HepG2 (cell line): Measurements from ENCODE around the gene CREBBP. TPM values are rescaled to one million over a fixed set of nuclear protein-coding genes. Genes with fewer than 3 reads are reported as not detected.
A peak's percentile ranks its signal among the peaks of the same experiment; 100 is the strongest.

Experiments
- ATF7 ChIP-seq, 2 experiments: fragments of 450-650 bp in 1 of 2; sonication (generic) in 1 of 2; formaldehyde crosslinking in 1 of 2; IDR thresholded peaks; 2 replicates each; pipeline versions ENCODE4 v1.4.0 to v1.6.1; 2016 to 2020; ENCODE audit warnings: antibody characterized with exemption in 1 of 2, mild to moderate bottlenecking in 1 of 2, missing genetic modification reagents in 1 of 2
- CTCF ChIP-seq: sonication (generic); formaldehyde crosslinking; IDR thresholded peaks from 2 replicates; pipeline ENCODE4 v1.5.0; 2020; ENCODE audit warnings: mild to moderate bottlenecking, missing genetic modification reagents, moderate library complexity
- DDIT3 ChIP-seq: sonication (generic); formaldehyde crosslinking; IDR thresholded peaks from 2 replicates; pipeline ENCODE4 v1.4.0; 2020; ENCODE audit warnings: mild to moderate bottlenecking, missing genetic modification reagents
- FOXO1 ChIP-seq: sonication (generic); formaldehyde crosslinking; IDR thresholded peaks from 2 replicates; pipeline ENCODE4 v1.4.0; 2020; ENCODE audit warnings: missing genetic modification reagents
- HNF4A ChIP-seq: sonication (generic); formaldehyde crosslinking; IDR thresholded peaks from 2 replicates; pipeline ENCODE4 v1.4.0; 2020; ENCODE audit warnings: missing genetic modification reagents
- SALL1 ChIP-seq: sonication (generic); formaldehyde crosslinking; IDR thresholded peaks from 2 replicates; pipeline ENCODE4 v1.8.0; 2022; ENCODE audit warnings: mild to moderate bottlenecking, missing genetic modification reagents
- SPEN ChIP-seq: sonication (generic); formaldehyde crosslinking; IDR thresholded peaks from 2 replicates; pipeline ENCODE4 v1.5.1; 2020; ENCODE audit warnings: low read depth, mild to moderate bottlenecking, missing genetic modification reagents
- TEAD3 ChIP-seq: optimal IDR thresholded peaks from 2 replicates; pipeline ENCODE3; 2016; ENCODE audit warnings: borderline replicate concordance
- ZFP36L1 ChIP-seq: sonication (generic); formaldehyde crosslinking; IDR thresholded peaks from 2 replicates; pipeline ENCODE4 v1.8.0; 2022; ENCODE audit warnings: mild to moderate bottlenecking, missing genetic modification reagents, moderate library complexity
- ZGPAT ChIP-seq: IDR thresholded peaks from 2 replicates; pipeline ENCODE4 v1.6.1; 2016; ENCODE audit warnings: mild to moderate bottlenecking
- ZMYM4 ChIP-seq: sonication (generic); formaldehyde crosslinking; IDR thresholded peaks from 2 replicates; pipeline ENCODE4 v1.8.1; 2023; ENCODE audit warnings: mild to moderate bottlenecking, missing genetic modification reagents
- ZNF180 ChIP-seq: sonication (generic); formaldehyde crosslinking; IDR thresholded peaks from 2 replicates; pipeline ENCODE4 v1.4.0; 2020; ENCODE audit warnings: low read depth, missing genetic modification reagents, borderline replicate concordance
- ZNF512 ChIP-seq: sonication (generic); formaldehyde crosslinking; IDR thresholded peaks from 2 replicates; pipeline ENCODE4 v1.4.0; 2020; ENCODE audit warnings: mild to moderate bottlenecking, missing genetic modification reagents
- ZNF672 ChIP-seq: sonication (generic); formaldehyde crosslinking; IDR thresholded peaks from 2 replicates; pipeline ENCODE4 v1.8.1; 2022; ENCODE audit warnings: missing genetic modification reagents
- polyA plus RNA-seq, 8 experiments: library from polyadenylated mRNA; depleted of rRNA in 3 of 8; stranded (reverse) in 7 of 8; unstranded in 1 of 8; fragments of >200 nt; fragmentation: Illumina TruSeq in 4 of 8; extraction: Trizol in 4 of 8; gene quantifications; 2 replicates each; pipeline versions ENCODE4 v1.2.1 to v1.2.3, GENCODE V29; 2011 to 2016; ENCODE audit warnings: low read depth in 4 of 8, missing spikeins in 1 of 8, mixed read lengths in 1 of 8; ENCODE audit not compliant: insufficient read depth in 1 of 8
- total RNA-seq, 5 experiments: library from RNA; depleted of rRNA; stranded (reverse); fragments of >200 nt; fragmentation: Illumina TruSeq; extraction: Trizol; gene quantifications; 2 replicates each; pipeline ENCODE4 v1.2.3, GENCODE V29; 2016; ENCODE audit warnings: low read depth in 1 of 5
- TF ChIP-seq, protein P1 (sequence below): sonication (generic); formaldehyde crosslinking; conservative IDR thresholded peaks from 2 replicates; pipeline ENCODE4 v1.4.0; 2020; ENCODE audit warnings: mild to moderate bottlenecking, missing genetic modification reagents, moderate library complexity
- TF ChIP-seq, protein P2 (sequence below): sonication (generic); formaldehyde crosslinking; IDR thresholded peaks from 2 replicates; pipeline ENCODE4 v1.4.0; 2020; ENCODE audit warnings: low read depth, missing genetic modification reagents

CREBBP gene
- total and polyA plus RNA-seq, 2 of the 13 experiments (the other 11 are each of a cell fraction or from before 2014, with no cell fraction given), result 5.3 to 10.4 TPM

DNA sequence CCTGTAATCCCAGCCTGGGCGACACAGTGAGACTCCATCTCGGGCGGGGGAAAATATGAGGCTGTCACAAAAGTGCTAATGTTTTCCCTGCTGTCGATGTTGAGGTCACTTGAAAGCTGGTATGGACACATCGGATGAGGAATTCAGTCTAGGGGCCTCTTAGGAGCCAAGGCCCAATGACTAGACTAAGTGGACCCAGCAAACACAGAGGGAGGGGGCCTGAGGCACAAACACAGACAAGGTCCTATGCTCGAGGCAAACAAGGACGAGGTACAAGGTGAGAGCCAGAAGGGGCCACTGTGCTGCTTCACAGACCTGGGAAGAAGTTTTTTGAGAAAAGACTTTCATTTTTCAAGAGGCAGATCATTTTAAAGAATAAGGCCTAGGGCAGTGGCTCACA is 178.4 kb downstream of the CREBBP start (continued):
- TF ChIP-seq, protein P1, sequence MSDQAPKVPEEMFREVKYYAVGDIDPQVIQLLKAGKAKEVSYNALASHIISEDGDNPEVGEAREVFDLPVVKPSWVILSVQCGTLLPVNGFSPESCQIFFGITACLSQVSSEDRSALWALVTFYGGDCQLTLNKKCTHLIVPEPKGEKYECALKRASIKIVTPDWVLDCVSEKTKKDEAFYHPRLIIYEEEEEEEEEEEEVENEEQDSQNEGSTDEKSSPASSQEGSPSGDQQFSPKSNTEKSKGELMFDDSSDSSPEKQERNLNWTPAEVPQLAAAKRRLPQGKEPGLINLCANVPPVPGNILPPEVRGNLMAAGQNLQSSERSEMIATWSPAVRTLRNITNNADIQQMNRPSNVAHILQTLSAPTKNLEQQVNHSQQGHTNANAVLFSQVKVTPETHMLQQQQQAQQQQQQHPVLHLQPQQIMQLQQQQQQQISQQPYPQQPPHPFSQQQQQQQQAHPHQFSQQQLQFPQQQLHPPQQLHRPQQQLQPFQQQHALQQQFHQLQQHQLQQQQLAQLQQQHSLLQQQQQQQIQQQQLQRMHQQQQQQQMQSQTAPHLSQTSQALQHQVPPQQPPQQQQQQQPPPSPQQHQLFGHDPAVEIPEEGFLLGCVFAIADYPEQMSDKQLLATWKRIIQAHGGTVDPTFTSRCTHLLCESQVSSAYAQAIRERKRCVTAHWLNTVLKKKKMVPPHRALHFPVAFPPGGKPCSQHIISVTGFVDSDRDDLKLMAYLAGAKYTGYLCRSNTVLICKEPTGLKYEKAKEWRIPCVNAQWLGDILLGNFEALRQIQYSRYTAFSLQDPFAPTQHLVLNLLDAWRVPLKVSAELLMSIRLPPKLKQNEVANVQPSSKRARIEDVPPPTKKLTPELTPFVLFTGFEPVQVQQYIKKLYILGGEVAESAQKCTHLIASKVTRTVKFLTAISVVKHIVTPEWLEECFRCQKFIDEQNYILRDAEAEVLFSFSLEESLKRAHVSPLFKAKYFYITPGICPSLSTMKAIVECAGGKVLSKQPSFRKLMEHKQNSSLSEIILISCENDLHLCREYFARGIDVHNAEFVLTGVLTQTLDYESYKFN (CRISPR knock-in tag), result peak; percentile 72
- TF ChIP-seq SALL1 (peak; percentile 41; the same call in 1 of the 2 replicates), ATF7 (IDR thresholded peaks at IDR 0.05) (no peak), ATF7 (CRISPR knock-in tag; IDR thresholded peaks at IDR 0.05) (no peak), ZFP36L1 (CRISPR knock-in tag) (no peak), CTCF (CRISPR knock-in tag) (peak; percentile 40), ZMYM4 (CRISPR knock-in tag) (no peak), ZNF180 (CRISPR knock-in tag) (no peak), SPEN (CRISPR knock-in tag) (no peak), FOXO1 (CRISPR knock-in tag) (peak; percentile 29; the same call in 1 of the 2 replicates), ZGPAT (no peak), ZNF672 (no peak), HNF4A (CRISPR knock-in tag) (peak; percentile 56; the same call in 1 of the 2 replicates), DDIT3 (CRISPR knock-in tag) (no peak), TEAD3 (CRISPR knock-in tag) (peak; percentile 39), ZNF512 (CRISPR knock-in tag) (no peak)
- TF ChIP-seq, protein P2, sequence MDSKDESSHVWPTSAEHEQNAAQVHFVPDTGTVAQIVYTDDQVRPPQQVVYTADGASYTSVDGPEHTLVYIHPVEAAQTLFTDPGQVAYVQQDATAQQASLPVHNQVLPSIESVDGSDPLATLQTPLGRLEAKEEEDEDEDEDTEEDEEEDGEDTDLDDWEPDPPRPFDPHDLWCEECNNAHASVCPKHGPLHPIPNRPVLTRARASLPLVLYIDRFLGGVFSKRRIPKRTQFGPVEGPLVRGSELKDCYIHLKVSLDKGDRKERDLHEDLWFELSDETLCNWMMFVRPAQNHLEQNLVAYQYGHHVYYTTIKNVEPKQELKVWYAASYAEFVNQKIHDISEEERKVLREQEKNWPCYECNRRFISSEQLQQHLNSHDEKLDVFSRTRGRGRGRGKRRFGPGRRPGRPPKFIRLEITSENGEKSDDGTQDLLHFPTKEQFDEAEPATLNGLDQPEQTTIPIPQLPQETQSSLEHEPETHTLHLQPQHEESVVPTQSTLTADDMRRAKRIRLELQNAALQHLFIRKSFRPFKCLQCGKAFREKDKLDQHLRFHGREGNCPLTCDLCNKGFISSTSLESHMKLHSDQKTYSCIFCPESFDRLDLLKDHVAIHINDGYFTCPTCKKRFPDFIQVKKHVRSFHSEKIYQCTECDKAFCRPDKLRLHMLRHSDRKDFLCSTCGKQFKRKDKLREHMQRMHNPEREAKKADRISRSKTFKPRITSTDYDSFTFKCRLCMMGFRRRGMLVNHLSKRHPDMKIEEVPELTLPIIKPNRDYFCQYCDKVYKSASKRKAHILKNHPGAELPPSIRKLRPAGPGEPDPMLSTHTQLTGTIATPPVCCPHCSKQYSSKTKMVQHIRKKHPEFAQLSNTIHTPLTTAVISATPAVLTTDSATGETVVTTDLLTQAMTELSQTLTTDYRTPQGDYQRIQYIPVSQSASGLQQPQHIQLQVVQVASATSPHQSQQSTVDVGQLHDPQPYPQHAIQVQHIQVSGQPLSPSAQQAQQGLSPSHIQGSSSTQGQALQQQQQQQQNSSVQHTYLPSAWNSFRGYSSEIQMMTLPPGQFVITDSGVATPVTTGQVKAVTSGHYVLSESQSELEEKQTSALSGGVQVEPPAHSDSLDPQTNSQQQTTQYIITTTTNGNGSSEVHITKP, result no peak
